SU-DHL-6 (cell line): Measurements from ENCODE around the gene OR2L5.

Experiments
- H2AFZ ChIP-seq: fragments of 200-600 bp; sonication (generic); 2 replicates; pipeline ENCODE4 v1.6.1; 2014; ENCODE audit warnings: low read depth, mild to moderate bottlenecking, moderate library complexity, mixed read lengths, antibody characterized with exemption, low read length; ENCODE audit not compliant: severe bottlenecking
- H3F3A ChIP-seq: fragments of 200-600 bp; shearing (Covaris generic); 2 replicates; pipeline ENCODE4 v1.6.0; 2016; ENCODE audit warnings: antibody characterized with exemption, mild to moderate bottlenecking; ENCODE audit not compliant: insufficient read depth
- H3K27ac ChIP-seq: fragments of 200-600 bp; sonication (generic); 2 replicates; pipeline ENCODE4 v1.5.1; 2016; ENCODE audit warnings: low read depth, mild to moderate bottlenecking, low read length, moderate library complexity, mixed read lengths
- H3K27me3 ChIP-seq: fragments of 200-600 bp; sonication (generic), shearing (Covaris generic); 2 replicates; pipeline ENCODE4 v1.6.0; 2014; ENCODE audit warnings: mild to moderate bottlenecking, low read length
- H3K36me3 ChIP-seq: fragments of 200-600 bp; sonication (generic); 2 replicates; pipeline ENCODE4 v1.6.1; 2014; ENCODE audit warnings: mild to moderate bottlenecking, low read length, mixed read lengths
- H3K4me2 ChIP-seq: fragments of 300-600, 200-600 bp; shearing (Covaris generic), sonication (generic); 2 replicates; pipeline ENCODE4 v1.6.0; 2014; ENCODE audit warnings: low read length, low read depth, mild to moderate bottlenecking; ENCODE audit not compliant: poor library complexity, severe bottlenecking
- H3K4me3 ChIP-seq: fragments of 200-600 bp; sonication (generic); 2 replicates; pipeline ENCODE4 v1.5.1; 2014; ENCODE audit warnings: antibody characterized with exemption, low read length, mild to moderate bottlenecking, mixed read lengths; ENCODE audit not compliant: insufficient read depth, poor library complexity, severe bottlenecking
- H3K79me2 ChIP-seq: fragments of 200-600 bp; sonication (generic); 2 replicates; pipeline ENCODE4 v1.6.1; 2014; ENCODE audit warnings: mild to moderate bottlenecking, low read length, moderate library complexity; ENCODE audit not compliant: insufficient read depth
- H3K9ac ChIP-seq: fragments of 200-600 bp; sonication (generic); 2 replicates; pipeline ENCODE4 v1.7.0; 2014; ENCODE audit warnings: mild to moderate bottlenecking, low read length
- H3K9me2 ChIP-seq: fragments of 200-600 bp; sonication (generic); replicated peaks from 2 replicates; pipeline ENCODE4 v1.6.1; 2014; ENCODE audit warnings: low read length; ENCODE audit not compliant: insufficient read depth
- H3K9me3 ChIP-seq: fragments of 200-600 bp; sonication (generic); 2 replicates; pipeline ENCODE4 v1.6.1; 2014; ENCODE audit warnings: low read length, mixed read lengths; ENCODE audit not compliant: insufficient read depth
- H4K20me1 ChIP-seq: fragments of 200-600 bp; sonication (generic); 2 replicates; pipeline ENCODE4 v1.6.1; 2014; ENCODE audit warnings: low read depth, mild to moderate bottlenecking, antibody characterized with exemption, low read length, moderate library complexity, mixed read lengths
- EZH2phosphoT487 ChIP-seq: fragments of 200-600 bp; sonication (generic), shearing (Covaris generic); conservative IDR thresholded peaks from 2 replicates; pipeline ENCODE4 v1.6.1; 2018; ENCODE audit warnings: mild to moderate bottlenecking, antibody characterized with exemption, low read length, moderate library complexity, mixed read lengths
- TF ChIP-seq, protein P1 (sequence below): fragments of 200-600 bp; sonication (generic); IDR thresholded peaks from one replicate; pipeline ENCODE4 v1.5.1; 2017; ENCODE audit warnings: antibody characterized with exemption, mild to moderate bottlenecking, low read length, moderate library complexity; ENCODE audit not compliant: insufficient read depth, poor library complexity, severe bottlenecking

Gene OR2L5

DNA sequence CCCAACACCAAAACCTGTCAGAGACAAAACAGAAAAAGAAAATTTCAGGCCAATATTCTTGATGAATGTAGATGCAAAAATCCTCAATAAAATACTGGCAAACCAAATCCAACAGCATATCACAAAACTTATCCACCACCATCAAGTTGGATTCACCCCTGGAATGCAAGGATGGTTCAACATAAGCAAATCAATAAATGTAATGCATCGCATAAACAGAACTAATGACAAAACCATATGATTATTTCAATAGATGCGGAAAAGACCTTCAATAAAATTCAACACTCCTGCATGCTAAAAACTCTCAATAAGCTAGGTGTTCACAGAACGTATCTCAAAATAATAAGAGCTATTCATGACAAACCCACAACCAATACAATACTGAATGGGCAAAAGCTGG, 3.8 kb upstream of the OR2L5 start:
- no peak overlapping the region for H3K4me3 ChIP-seq
- no peaks in the 10 kb centered on the region for H4K20me1 ChIP-seq
- H3K9me2 ChIP-seq, result no peaks in the 10 kb centered on the region
- TF ChIP-seq EZH2phosphoT487, result no peak
- TF ChIP-seq, protein P1, sequence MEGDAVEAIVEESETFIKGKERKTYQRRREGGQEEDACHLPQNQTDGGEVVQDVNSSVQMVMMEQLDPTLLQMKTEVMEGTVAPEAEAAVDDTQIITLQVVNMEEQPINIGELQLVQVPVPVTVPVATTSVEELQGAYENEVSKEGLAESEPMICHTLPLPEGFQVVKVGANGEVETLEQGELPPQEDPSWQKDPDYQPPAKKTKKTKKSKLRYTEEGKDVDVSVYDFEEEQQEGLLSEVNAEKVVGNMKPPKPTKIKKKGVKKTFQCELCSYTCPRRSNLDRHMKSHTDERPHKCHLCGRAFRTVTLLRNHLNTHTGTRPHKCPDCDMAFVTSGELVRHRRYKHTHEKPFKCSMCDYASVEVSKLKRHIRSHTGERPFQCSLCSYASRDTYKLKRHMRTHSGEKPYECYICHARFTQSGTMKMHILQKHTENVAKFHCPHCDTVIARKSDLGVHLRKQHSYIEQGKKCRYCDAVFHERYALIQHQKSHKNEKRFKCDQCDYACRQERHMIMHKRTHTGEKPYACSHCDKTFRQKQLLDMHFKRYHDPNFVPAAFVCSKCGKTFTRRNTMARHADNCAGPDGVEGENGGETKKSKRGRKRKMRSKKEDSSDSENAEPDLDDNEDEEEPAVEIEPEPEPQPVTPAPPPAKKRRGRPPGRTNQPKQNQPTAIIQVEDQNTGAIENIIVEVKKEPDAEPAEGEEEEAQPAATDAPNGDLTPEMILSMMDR, result no peak
- H3K9me3 ChIP-seq, result no peaks in the 10 kb centered on the region
- H2AFZ ChIP-seq, result no peak overlapping the region
- H3K27me3 ChIP-seq, result no peaks in the 10 kb centered on the region
- no peaks in the 10 kb centered on the region for H3K36me3 ChIP-seq
- no peak overlapping the region for H3K9ac ChIP-seq
- no peaks in the 10 kb centered on the region for H3F3A ChIP-seq
- H3K27ac ChIP-seq, result no peak overlapping the region
- no peaks in the 10 kb centered on the region for H3K79me2 ChIP-seq
- no peak overlapping the region for H3K4me2 ChIP-seq

DNA sequence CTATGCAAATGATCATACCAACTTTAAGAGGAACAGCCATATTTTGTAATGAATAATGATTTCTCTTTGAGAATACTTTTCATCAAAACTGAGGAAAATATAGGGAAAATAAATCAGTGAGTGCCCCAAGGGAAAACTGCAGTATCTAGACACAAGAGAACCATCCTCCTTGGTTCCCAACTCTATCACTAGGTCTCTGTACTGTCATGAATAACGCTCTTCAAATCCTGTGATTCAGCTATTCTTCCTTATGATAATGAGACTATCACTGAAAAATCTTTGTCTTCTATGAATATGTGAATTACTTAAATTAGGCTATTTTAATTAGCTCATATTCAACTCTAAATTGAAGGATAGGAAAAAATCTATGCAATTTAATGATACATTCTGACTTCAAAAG, 2.3 kb downstream of the OR2L5 start:
- Histone ChIP-seq H3K9me3 (no peaks in the 10 kb centered on the region), H3K27me3 (no peaks in the 10 kb centered on the region), H3K79me2 (no peaks in the 10 kb centered on the region), H2AFZ (no peak overlapping the region), H3K9me2 (no peaks in the 10 kb centered on the region), H3F3A (no peaks in the 10 kb centered on the region), H3K4me3 (no peak overlapping the region), H3K27ac (no peak overlapping the region), H3K4me2 (no peak overlapping the region), H4K20me1 (no peaks in the 10 kb centered on the region), H3K36me3 (no peaks in the 10 kb centered on the region), H3K9ac (no peak overlapping the region)
- TF ChIP-seq, protein P1, result no peak
- no peak for TF ChIP-seq EZH2phosphoT487

DNA sequence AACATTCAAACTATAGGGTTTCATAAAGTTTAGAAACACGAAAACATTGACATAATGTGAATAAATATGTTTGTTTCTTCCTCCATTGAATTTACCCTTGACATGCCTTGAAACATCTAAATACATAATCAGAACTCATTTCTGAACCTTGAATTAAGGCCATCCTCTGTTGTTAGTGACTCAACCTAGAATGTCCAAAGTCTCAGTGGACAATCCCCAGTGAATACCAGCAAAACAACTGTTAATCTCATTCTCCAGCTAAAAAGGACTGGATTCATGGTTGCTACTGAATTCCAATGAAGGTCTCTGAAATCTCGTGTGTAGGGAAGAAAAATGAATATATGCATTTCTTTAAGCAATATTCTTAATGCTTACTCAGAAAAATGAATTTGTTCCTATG, 16.3 kb downstream of the OR2L5 start, which contains the start of gene OR2L2:
Gene OR2L2, plus strand, starts transcription at position 301 of the 400 bp plus-strand sequence. CDS start 8,198 bp downstream, outside the sequence.
- no peak within 1 kb of the TSS for H3K9ac ChIP-seq
- no peak for TF ChIP-seq EZH2phosphoT487
- TF ChIP-seq, protein P1, result no peak
- H3F3A ChIP-seq, result no peaks in the 10 kb centered on the region
- H3K9me2 ChIP-seq, result no peaks in the 10 kb centered on the region
- H3K4me2 ChIP-seq, result no peak within 1 kb of the TSS
- H3K27ac ChIP-seq, result no peak within 1 kb of the TSS
- H4K20me1 ChIP-seq, result no peaks in the 10 kb centered on the region
- H2AFZ ChIP-seq, result no peak within 1 kb of the TSS
- peaks cover 4% of the 10 kb centered on the region; the same call in 1 of the 2 replicates for H3K9me3 ChIP-seq
- no peaks in the 10 kb centered on the region for H3K27me3 ChIP-seq
- H3K79me2 ChIP-seq, result no peaks in the 10 kb centered on the region
- no peak within 1 kb of the TSS for H3K4me3 ChIP-seq
- no peaks in the 10 kb centered on the region for H3K36me3 ChIP-seq
